A549 (cell line): ENCODE measurements around the gene CREBZF. TPM values are rescaled to one million over a fixed set of nuclear protein-coding genes. Genes with fewer than 3 reads are reported as not detected.

Experiments used
- ATAC-seq, 2 experiments: fragments of 200-7000 bp in 1 of 2; fragments of >200 bp in 1 of 2; cut with Nextera tagmentation in 1 of 2; cut with Tn5 transposase in 1 of 2; 3 replicates each; pipeline versions ENCODE4 v1.8.0 to v1.9.1; 2018 to 2020; ENCODE audit warnings: mild to moderate bottlenecking in 1 of 2, moderate library complexity in 1 of 2
- CTCF ChIA-PET: fragments of 300-600 bp; sonication (Branson Sonifier 250); formaldehyde crosslinking; extraction: SDS; loops from one replicate; lab custom pipeline; 2021; ENCODE audit warnings: antibody characterized with exemption, inconsistent platforms; lab: Yijun Ruan, JAX
- POLR2A ChIA-PET: fragments of 350-600 bp; formaldehyde crosslinking; extraction: SDS; loops from one replicate; lab custom pipeline; 2021; ENCODE audit warnings: antibody characterized with exemption, inconsistent platforms; lab: Yijun Ruan, JAX
- DNase-seq, 2 experiments: peaks; one replicate each; pipeline versions ENCODE4 v3.0.0 to v3.0.0-alpha.2; 2011 to 2016; ENCODE audit warnings: low read depth in 1 of 2, low spot score in 1 of 2
- FAIRE-seq: peaks from 2 replicates; lab custom pipeline; 2011; peaks lifted over from hg19 to GRCh38; lab: Jason Lieb, UNC
- H3K27ac ChIP-seq, 2 experiments: fragments of >200 bp; sonication (Bioruptor Twin); formaldehyde crosslinking; 3 replicates each; pipeline ENCODE4 v1.5.1; 2016 to 2017
- H3K4me1 ChIP-seq: fragments of >200 bp; sonication (Bioruptor Twin); formaldehyde crosslinking; 3 replicates; pipeline ENCODE4 v1.6.1; 2016
- H3K4me2 ChIP-seq: fragments of >200 bp; sonication (Bioruptor Twin); formaldehyde crosslinking; 3 replicates; pipeline ENCODE4 v1.6.1; 2016
- H3K4me3 ChIP-seq: fragments of >200 bp; sonication (Bioruptor Twin); formaldehyde crosslinking; 3 replicates; pipeline ENCODE4 v1.5.1; 2016
- H3K9me3 ChIP-seq: fragments of >200 bp; sonication (Bioruptor Twin); formaldehyde crosslinking; 3 replicates; pipeline ENCODE4 v1.6.1; 2016
- EHMT2 ChIP-seq: fragments of 200-600 bp; sonication (generic); IDR thresholded peaks from 2 replicates; pipeline ENCODE4 v1.6.1; 2016; ENCODE audit warnings: antibody characterized with exemption, low read depth, mild to moderate bottlenecking, moderate library complexity
- EP300 ChIP-seq, 2 experiments: fragments of >200 bp; sonication (Bioruptor Twin); formaldehyde crosslinking; IDR thresholded peaks; 2 replicates in 1 of 2; 3 replicates in 1 of 2; pipeline ENCODE4 v1.6.1; 2016 to 2017
- GATA3 ChIP-seq: IDR thresholded peaks from 2 replicates; pipeline ENCODE4 v1.6.1; 2012; ENCODE audit warnings: borderline replicate concordance
- HOXA7 ChIP-seq: fragments of 250-450 bp; sonication (Bioruptor Pico); IDR thresholded peaks from 2 replicates; pipeline ENCODE4 v1.5.0; 2020; ENCODE audit warnings: mild to moderate bottlenecking, moderate library complexity
- HOXB5 ChIP-seq: fragments of 250-450 bp; sonication (Bioruptor Pico); IDR thresholded peaks from 2 replicates; pipeline ENCODE4 v1.5.0; 2020; ENCODE audit warnings: mild to moderate bottlenecking, moderate library complexity
- KDM1A ChIP-seq: fragments of 200-600 bp; sonication (generic); IDR thresholded peaks from 2 replicates; pipeline ENCODE4 v1.6.1; 2016; ENCODE audit warnings: low read depth, mild to moderate bottlenecking
- KDM5A ChIP-seq: fragments of 200-600 bp; sonication (generic); IDR thresholded peaks from 2 replicates; pipeline ENCODE4 v1.6.1; 2016; ENCODE audit warnings: antibody characterized with exemption, mild to moderate bottlenecking
- MAFK ChIP-seq: fragments of 450-650 bp; IDR thresholded peaks from 2 replicates; pipeline ENCODE4 v1.6.1; 2014; ENCODE audit not compliant: partially characterized antibody
- MAZ ChIP-seq: fragments of 150-350 bp; IDR thresholded peaks from 2 replicates; pipeline ENCODE4 v1.6.1; 2014; ENCODE audit warnings: antibody characterized with exemption, low read depth, low read length, borderline replicate concordance
- NR3C1 ChIP-seq: fragments of >200 bp; sonication (Bioruptor Twin); formaldehyde crosslinking; IDR thresholded peaks from 3 replicates; pipeline ENCODE4 v1.6.1; 2017
- PHF8 ChIP-seq: fragments of 200-600 bp; sonication (generic); IDR thresholded peaks from 2 replicates; pipeline ENCODE4 v1.6.1; 2016; ENCODE audit warnings: low read depth, mild to moderate bottlenecking, antibody characterized with exemption, moderate library complexity, borderline replicate concordance
- POLR2AphosphoS2 ChIP-seq: conservative IDR thresholded peaks from 2 replicates; pipeline ENCODE4 v1.6.1; 2012; ENCODE audit warnings: low read length, improper control_type of control experiment, inconsistent platforms
- RAD21 ChIP-seq, 2 experiments: fragments of >200 bp in 1 of 2; sonication (Bioruptor Twin) in 1 of 2; formaldehyde crosslinking in 1 of 2; IDR thresholded peaks in 1 of 2; conservative IDR thresholded peaks in 1 of 2; 2 replicates in 1 of 2; 3 replicates in 1 of 2; pipeline ENCODE4 v1.6.1; 2012 to 2018; ENCODE audit warnings: inconsistent platforms in 1 of 2
- TP53 ChIP-seq: fragments of 250-450 bp; sonication (Bioruptor Pico); IDR thresholded peaks from 2 replicates; pipeline ENCODE4 v1.5.0; 2021; ENCODE audit warnings: mild to moderate bottlenecking, moderate library complexity
- ZC3H11A ChIP-seq: fragments of 450-650 bp; IDR thresholded peaks from 2 replicates; pipeline ENCODE4 v1.6.1; 2014; ENCODE audit warnings: antibody characterized with exemption, mild to moderate bottlenecking
- ZFP36 ChIP-seq: fragments of 450-650 bp; IDR thresholded peaks from 2 replicates; pipeline ENCODE4 v1.6.1; 2014; ENCODE audit warnings: borderline replicate concordance; ENCODE audit not compliant: partially characterized antibody
- WGBS: methylation state at CpG from one replicate; pipeline ENCODE4 v1.1.6; 2017; ENCODE audit errors: missing lambda C conversion rate; 5-methylcytosine and 5-hydroxymethylcytosine counted together
- polyA plus RNA-seq, 4 experiments: library from polyadenylated mRNA; depleted of rRNA in 3 of 4; stranded (reverse); fragments of >200 nt; fragmentation: RNase III in 1 of 4; extraction: RNeasy Plus Mini Kit Qiagen cat#74134 plus additional on column Dnase treatment in 1 of 4; gene quantifications; 2 replicates in 3 of 4; 3 replicates in 1 of 4; pipeline ENCODE4 v1.2.3, GENCODE V29; 2011 to 2017
- TF ChIP-seq, protein P1 (sequence below): fragments of >200 bp; sonication (Bioruptor Twin); formaldehyde crosslinking; IDR thresholded peaks from 3 replicates; pipeline ENCODE4 v1.5.1; 2016
- TF ChIP-seq, protein P2 (sequence below): fragments of 200-600 bp; sonication (generic); IDR thresholded peaks from 2 replicates; pipeline ENCODE4 v1.6.1; 2016; ENCODE audit warnings: antibody characterized with exemption, mild to moderate bottlenecking, moderate library complexity
- TF ChIP-seq, protein P3 (sequence below): IDR thresholded peaks from 2 replicates; pipeline ENCODE4 v1.6.1; 2012
- TF ChIP-seq, protein P4 (sequence below): IDR thresholded peaks from 2 replicates; pipeline ENCODE4 v1.6.1; 2012; ENCODE audit warnings: low read depth, borderline replicate concordance
- TF ChIP-seq, protein P5 (sequence below): fragments of >200 bp; sonication (Bioruptor Twin); formaldehyde crosslinking; IDR thresholded peaks from 2 replicates; pipeline ENCODE4 v1.6.1; 2016
- TF ChIP-seq, protein P6 (sequence below): fragments of 250-450 bp; sonication (Bioruptor Pico); IDR thresholded peaks from 2 replicates; pipeline ENCODE4 v1.5.0; 2020; ENCODE audit warnings: low read depth, mild to moderate bottlenecking, moderate library complexity
- TF ChIP-seq, protein P7 (sequence below): fragments of 250-450 bp; sonication (Bioruptor Pico); IDR thresholded peaks from 2 replicates; pipeline ENCODE4 v1.5.0; 2021; ENCODE audit warnings: mild to moderate bottlenecking, moderate library complexity, borderline replicate concordance

Gene CREBZF
- polyA plus RNA-seq, 2 of the 4 experiments (the other 2 are of a cell fraction) = 57.8 to 61.8 TPM

DNA sequence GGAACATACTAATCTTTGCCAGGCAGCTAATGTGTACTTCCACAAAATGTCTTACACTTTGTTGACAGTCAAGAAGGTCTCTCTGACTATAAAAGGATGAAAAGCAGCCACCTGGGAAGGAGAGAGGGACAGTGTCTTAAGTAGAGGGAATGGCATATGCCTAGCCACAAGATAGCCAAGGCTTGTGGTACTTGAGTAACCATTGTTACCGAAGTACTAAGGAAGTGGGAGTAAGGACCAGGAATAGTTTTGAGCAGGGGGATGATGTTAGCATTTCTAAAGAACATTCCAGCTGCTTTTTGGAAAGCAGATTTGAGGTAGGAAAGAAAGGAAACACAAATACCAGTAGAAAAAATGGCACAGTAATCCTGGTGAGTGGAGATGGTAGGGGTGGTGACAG lies 13.8 kb downstream of the CREBZF start (continued):
- TF ChIP-seq, protein P1, sequence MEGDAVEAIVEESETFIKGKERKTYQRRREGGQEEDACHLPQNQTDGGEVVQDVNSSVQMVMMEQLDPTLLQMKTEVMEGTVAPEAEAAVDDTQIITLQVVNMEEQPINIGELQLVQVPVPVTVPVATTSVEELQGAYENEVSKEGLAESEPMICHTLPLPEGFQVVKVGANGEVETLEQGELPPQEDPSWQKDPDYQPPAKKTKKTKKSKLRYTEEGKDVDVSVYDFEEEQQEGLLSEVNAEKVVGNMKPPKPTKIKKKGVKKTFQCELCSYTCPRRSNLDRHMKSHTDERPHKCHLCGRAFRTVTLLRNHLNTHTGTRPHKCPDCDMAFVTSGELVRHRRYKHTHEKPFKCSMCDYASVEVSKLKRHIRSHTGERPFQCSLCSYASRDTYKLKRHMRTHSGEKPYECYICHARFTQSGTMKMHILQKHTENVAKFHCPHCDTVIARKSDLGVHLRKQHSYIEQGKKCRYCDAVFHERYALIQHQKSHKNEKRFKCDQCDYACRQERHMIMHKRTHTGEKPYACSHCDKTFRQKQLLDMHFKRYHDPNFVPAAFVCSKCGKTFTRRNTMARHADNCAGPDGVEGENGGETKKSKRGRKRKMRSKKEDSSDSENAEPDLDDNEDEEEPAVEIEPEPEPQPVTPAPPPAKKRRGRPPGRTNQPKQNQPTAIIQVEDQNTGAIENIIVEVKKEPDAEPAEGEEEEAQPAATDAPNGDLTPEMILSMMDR = no peak
- no peak for TF ChIP-seq PHF8

DNA sequence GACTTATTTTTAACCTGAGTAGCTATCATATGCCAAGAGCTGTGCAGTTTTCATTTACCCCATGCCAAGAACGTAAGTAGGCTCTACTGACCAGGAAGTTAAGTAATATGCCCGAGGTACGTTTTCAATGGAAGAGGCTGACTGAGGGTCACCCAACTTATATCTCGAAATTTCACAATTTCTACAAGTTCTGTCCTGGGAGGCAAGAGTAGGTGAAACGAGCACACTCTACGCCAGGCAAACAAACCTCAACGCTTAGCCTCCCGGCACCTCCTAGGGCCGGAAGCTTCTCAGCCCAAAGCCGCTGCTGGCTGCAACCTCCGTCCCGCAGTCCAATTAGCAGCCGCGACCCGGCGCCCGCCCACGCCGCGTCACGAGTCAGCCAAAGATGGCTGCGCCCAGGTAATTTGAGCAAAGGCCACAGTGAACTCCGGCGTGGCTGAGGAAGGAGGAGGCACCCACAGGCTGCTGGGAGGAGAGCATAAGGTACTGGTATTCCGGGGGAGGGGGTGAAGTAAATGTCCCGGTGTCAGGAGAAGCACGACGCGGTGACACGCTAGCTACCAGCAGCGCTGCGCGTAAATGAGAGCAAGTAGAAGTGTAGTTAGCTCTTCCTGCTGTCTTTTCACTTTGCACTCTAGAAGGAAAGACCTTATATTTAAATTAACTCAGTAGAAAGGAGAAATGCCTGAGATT lies 17.2 kb downstream of the CREBZF start, which contains the start of gene TMEM126A:
Gene TMEM126A, plus strand, starts transcription at position 364 of the 696 bp plus-strand sequence. CDS start 2,289 bp downstream, outside the sequence.
- ChIA-PET POLR2A (interaction anchor here (0.6 to 3.5 kb wide), 10 partner anchors 10 to 598 kb away, joined by 3 to 37 read pairs (median 4); partner anchors contain the start of genes CREBZF, DLG2 and TMEM126B), CTCF (interaction anchor here (0.8 to 2.1 kb wide), 5 partner anchors 11 to 208 kb away, joined by 3 to 6 read pairs (median 3); partner anchors contain the start of gene CCDC83)
- ATAC-seq = peak; percentile 97 to 98
- WGBS = under 1% methylated on average over 31 of the region's 33 CpGs
- H3K27ac ChIP-seq = peak within 1 kb of the TSS; percentile 86 to 89
- FAIRE-seq = peak; percentile 74
- peaks cover 18% of the 10 kb centered on the region; the same call in 2 of the 3 replicates for H3K4me1 ChIP-seq
- DNase-seq = peak; percentile 77 to 89
- H3K4me2 ChIP-seq = peak within 1 kb of the TSS; percentile 87
- H3K4me3 ChIP-seq = peak within 1 kb of the TSS; percentile 75
- H3K9me3 ChIP-seq = no peaks in the 10 kb centered on the region
- no peak for TF ChIP-seq HOXA7 (CRISPR knock-in tag)
- TF ChIP-seq, protein P2, sequence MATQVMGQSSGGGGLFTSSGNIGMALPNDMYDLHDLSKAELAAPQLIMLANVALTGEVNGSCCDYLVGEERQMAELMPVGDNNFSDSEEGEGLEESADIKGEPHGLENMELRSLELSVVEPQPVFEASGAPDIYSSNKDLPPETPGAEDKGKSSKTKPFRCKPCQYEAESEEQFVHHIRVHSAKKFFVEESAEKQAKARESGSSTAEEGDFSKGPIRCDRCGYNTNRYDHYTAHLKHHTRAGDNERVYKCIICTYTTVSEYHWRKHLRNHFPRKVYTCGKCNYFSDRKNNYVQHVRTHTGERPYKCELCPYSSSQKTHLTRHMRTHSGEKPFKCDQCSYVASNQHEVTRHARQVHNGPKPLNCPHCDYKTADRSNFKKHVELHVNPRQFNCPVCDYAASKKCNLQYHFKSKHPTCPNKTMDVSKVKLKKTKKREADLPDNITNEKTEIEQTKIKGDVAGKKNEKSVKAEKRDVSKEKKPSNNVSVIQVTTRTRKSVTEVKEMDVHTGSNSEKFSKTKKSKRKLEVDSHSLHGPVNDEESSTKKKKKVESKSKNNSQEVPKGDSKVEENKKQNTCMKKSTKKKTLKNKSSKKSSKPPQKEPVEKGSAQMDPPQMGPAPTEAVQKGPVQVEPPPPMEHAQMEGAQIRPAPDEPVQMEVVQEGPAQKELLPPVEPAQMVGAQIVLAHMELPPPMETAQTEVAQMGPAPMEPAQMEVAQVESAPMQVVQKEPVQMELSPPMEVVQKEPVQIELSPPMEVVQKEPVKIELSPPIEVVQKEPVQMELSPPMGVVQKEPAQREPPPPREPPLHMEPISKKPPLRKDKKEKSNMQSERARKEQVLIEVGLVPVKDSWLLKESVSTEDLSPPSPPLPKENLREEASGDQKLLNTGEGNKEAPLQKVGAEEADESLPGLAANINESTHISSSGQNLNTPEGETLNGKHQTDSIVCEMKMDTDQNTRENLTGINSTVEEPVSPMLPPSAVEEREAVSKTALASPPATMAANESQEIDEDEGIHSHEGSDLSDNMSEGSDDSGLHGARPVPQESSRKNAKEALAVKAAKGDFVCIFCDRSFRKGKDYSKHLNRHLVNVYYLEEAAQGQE = no peak
- TF ChIP-seq, protein P3, sequence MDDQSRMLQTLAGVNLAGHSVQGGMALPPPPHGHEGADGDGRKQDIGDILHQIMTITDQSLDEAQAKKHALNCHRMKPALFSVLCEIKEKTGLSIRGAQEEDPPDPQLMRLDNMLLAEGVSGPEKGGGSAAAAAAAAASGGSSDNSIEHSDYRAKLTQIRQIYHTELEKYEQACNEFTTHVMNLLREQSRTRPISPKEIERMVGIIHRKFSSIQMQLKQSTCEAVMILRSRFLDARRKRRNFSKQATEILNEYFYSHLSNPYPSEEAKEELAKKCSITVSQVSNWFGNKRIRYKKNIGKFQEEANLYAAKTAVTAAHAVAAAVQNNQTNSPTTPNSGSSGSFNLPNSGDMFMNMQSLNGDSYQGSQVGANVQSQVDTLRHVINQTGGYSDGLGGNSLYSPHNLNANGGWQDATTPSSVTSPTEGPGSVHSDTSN = no peak
- TF ChIP-seq POLR2AphosphoS2 = no peak; the same call in 1 of the 2 replicates
- TF ChIP-seq ZFP36 = no peak
- TF ChIP-seq EP300 (IDR thresholded peaks at IDR 0.05) = no peak
- TF ChIP-seq MAFK = no peak
- TF ChIP-seq, protein P4, sequence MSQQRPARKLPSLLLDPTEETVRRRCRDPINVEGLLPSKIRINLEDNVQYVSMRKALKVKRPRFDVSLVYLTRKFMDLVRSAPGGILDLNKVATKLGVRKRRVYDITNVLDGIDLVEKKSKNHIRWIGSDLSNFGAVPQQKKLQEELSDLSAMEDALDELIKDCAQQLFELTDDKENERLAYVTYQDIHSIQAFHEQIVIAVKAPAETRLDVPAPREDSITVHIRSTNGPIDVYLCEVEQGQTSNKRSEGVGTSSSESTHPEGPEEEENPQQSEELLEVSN = peak; percentile 56; the same call in 1 of the 2 replicates
- no peak for TF ChIP-seq ZC3H11A
- TF ChIP-seq, protein P5, sequence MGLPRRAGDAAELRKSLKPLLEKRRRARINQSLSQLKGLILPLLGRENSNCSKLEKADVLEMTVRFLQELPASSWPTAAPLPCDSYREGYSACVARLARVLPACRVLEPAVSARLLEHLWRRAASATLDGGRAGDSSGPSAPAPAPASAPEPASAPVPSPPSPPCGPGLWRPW = no peak
- no peak for TF ChIP-seq RAD21 (conservative IDR thresholded peaks at IDR 0.05 in 1 of 2, IDR thresholded peaks at IDR 0.05 in 1 of 2)
- no peak for TF ChIP-seq MAZ
- TF ChIP-seq, protein P6, sequence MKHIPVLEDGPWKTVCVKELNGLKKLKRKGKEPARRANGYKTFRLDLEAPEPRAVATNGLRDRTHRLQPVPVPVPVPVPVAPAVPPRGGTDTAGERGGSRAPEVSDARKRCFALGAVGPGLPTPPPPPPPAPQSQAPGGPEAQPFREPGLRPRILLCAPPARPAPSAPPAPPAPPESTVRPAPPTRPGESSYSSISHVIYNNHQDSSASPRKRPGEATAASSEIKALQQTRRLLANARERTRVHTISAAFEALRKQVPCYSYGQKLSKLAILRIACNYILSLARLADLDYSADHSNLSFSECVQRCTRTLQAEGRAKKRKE = no peak
- TF ChIP-seq GATA3 = no peak
- TF ChIP-seq KDM1A = no peak
- no peak for TF ChIP-seq EHMT2
- no peak; the same call in 1 of the 2 replicates for TF ChIP-seq TP53 (CRISPR knock-in tag)
- peak; percentile 97 for TF ChIP-seq KDM5A
- TF ChIP-seq, protein P1 = no peak
- no peak for TF ChIP-seq HOXB5 (CRISPR knock-in tag)
- TF ChIP-seq, protein P7, sequence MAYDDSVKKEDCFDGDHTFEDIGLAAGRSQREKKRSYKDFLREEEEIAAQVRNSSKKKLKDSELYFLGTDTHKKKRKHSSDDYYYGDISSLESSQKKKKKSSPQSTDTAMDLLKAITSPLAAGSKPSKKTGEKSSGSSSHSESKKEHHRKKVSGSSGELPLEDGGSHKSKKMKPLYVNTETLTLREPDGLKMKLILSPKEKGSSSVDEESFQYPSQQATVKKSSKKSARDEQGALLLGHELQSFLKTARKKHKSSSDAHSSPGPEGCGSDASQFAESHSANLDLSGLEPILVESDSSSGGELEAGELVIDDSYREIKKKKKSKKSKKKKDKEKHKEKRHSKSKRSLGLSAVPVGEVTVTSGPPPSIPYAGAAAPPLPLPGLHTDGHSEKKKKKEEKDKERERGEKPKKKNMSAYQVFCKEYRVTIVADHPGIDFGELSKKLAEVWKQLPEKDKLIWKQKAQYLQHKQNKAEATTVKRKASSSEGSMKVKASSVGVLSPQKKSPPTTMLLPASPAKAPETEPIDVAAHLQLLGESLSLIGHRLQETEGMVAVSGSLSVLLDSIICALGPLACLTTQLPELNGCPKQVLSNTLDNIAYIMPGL (CRISPR knock-in tag) = no peak
- no peak for TF ChIP-seq NR3C1
